ENCODE data around the gene UNC13B.

Gene UNC13B

DNA sequence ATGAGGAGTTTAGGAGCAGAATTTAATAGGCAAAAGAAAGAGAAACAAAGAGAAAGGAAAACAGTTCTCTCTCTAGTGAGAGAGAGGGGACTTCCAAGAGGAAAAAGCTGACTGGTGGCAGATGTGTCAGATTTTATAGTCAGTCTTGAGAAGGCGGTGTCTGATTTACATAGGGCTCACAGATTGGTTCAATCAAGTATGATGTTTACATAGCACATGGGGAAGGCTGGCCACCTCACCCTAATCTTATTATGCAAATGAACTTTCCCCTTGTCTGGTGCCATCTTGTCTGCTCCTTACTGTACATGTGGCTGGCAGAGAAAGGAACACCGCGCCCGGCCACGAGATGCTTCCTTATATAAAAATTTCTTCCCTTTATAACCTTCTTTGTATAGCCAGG lies 24.7 kb downstream of the UNC13B start:
- Histone ChIP-seq H3K36me3 (ENCODE audit: low read depth) (no peaks in the 10 kb centered on the region), H3K27me3 (ENCODE audit: insufficient read depth, poor library complexity, severe bottlenecking) (no peaks in the 10 kb centered on the region), H3K9me3 (ENCODE audit: severe bottlenecking) (no peaks in the 10 kb centered on the region), H3K27ac (ENCODE audit: poor library complexity, severe bottlenecking) (no peak overlapping the region), H3K4me3 (ENCODE audit: severe bottlenecking) (no peak overlapping the region), H3K4me1 (ENCODE audit: insufficient read depth, poor library complexity, severe bottlenecking) (no peaks in the 10 kb centered on the region)
- no peak for TF ChIP-seq CTCF (IDR thresholded peaks at IDR 0.05; ENCODE audit: poor library complexity, severe bottlenecking)
- DNase-seq (ENCODE audit: low spot score), result no peak
- ATAC-seq (ENCODE audit: low read depth), result no peak

DNA sequence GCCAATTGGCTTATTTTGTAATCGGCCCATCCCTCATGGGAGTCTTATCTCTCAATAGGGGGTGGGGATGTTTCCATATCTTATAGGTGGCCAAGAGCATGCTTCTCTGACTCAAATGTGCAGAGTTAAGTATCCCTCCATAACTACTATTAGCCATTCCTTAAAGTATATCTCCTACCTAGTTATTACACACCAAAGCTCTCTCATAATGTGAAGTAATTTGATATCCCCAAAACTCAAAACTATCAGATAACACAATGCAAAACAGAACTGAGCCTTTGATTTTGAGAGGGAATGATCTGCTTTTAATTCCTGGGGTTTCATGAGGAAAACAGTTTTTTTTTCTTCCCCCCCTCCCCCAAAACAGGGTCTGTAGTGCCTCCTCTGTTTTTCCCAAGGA lies 28.4 kb downstream of the UNC13B start:
- no peak for TF ChIP-seq CTCF (IDR thresholded peaks at IDR 0.05; ENCODE audit: poor library complexity, severe bottlenecking)
- no peak for ATAC-seq (ENCODE audit: low read depth)
- Histone ChIP-seq H3K4me1 (ENCODE audit: insufficient read depth, poor library complexity, severe bottlenecking) (no peaks in the 10 kb centered on the region), H3K4me3 (ENCODE audit: severe bottlenecking) (no peak overlapping the region), H3K27me3 (ENCODE audit: insufficient read depth, poor library complexity, severe bottlenecking) (no peaks in the 10 kb centered on the region), H3K27ac (ENCODE audit: poor library complexity, severe bottlenecking) (no peak overlapping the region), H3K36me3 (ENCODE audit: low read depth) (no peaks in the 10 kb centered on the region), H3K9me3 (ENCODE audit: severe bottlenecking) (peaks cover 11% of the 10 kb centered on the region)
- DNase-seq (ENCODE audit: low spot score), result no peak

- H3K4me1 ChIP-seq (ENCODE audit: insufficient read depth, poor library complexity, severe bottlenecking), result no peaks in the 10 kb centered on the region
- H3K27ac ChIP-seq (ENCODE audit: poor library complexity, severe bottlenecking), result no peak overlapping the region
- no peak for ATAC-seq (ENCODE audit: low read depth)
- H3K4me3 ChIP-seq (ENCODE audit: severe bottlenecking), result no peak overlapping the region
- no peak for TF ChIP-seq CTCF (IDR thresholded peaks at IDR 0.05; ENCODE audit: poor library complexity, severe bottlenecking)
- H3K36me3 ChIP-seq (ENCODE audit: low read depth), result no peaks in the 10 kb centered on the region
- H3K9me3 ChIP-seq (ENCODE audit: severe bottlenecking), result peaks cover 11% of the 10 kb centered on the region
- DNase-seq (ENCODE audit: low spot score), result no peak
- no peaks in the 10 kb centered on the region for H3K27me3 ChIP-seq (ENCODE audit: insufficient read depth, poor library complexity, severe bottlenecking)
These were observed 29.3 kb downstream of the UNC13B start for GRCh38 chr9:35191105-35191504.

GRCh38 chr9:35193762-35194161 lies 32.0 kb downstream of the UNC13B start:
- TF ChIP-seq CTCF (IDR thresholded peaks at IDR 0.05; ENCODE audit: poor library complexity, severe bottlenecking), result no peak
- no peak overlapping the region for H3K4me3 ChIP-seq (ENCODE audit: severe bottlenecking)
- H3K36me3 ChIP-seq (ENCODE audit: low read depth), result no peaks in the 10 kb centered on the region
- no peaks in the 10 kb centered on the region for H3K27me3 ChIP-seq (ENCODE audit: insufficient read depth, poor library complexity, severe bottlenecking)
- H3K4me1 ChIP-seq (ENCODE audit: insufficient read depth, poor library complexity, severe bottlenecking), result no peaks in the 10 kb centered on the region
- H3K9me3 ChIP-seq (ENCODE audit: severe bottlenecking), result peaks cover 11% of the 10 kb centered on the region
- no peak for DNase-seq (ENCODE audit: low spot score)
- H3K27ac ChIP-seq (ENCODE audit: poor library complexity, severe bottlenecking), result no peak overlapping the region
- no peak for ATAC-seq (ENCODE audit: low read depth)

DNA sequence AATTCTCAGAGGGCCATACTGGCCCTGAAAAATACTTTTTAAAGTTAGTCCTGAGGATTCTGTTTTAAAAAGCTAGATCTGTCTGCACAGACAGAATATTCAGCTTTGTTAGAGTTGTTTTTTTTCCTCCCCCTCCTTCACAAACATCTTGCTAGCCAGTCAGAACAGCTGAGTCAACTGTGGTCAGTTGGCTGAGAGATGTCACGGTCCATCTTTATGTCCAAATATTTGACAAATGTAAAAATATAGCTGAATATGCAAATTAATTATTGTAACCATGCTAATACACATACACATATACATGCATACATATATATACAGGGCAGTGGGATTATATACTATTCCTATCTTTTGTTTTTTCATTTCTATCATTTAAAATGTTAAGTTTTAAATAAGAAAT lies 33.9 kb downstream of the UNC13B start:
- Histone ChIP-seq H3K9me3 (ENCODE audit: severe bottlenecking) (peaks cover 11% of the 10 kb centered on the region), H3K36me3 (ENCODE audit: low read depth) (no peaks in the 10 kb centered on the region), H3K4me1 (ENCODE audit: insufficient read depth, poor library complexity, severe bottlenecking) (no peaks in the 10 kb centered on the region), H3K27me3 (ENCODE audit: insufficient read depth, poor library complexity, severe bottlenecking) (no peaks in the 10 kb centered on the region), H3K4me3 (ENCODE audit: severe bottlenecking) (no peak overlapping the region), H3K27ac (ENCODE audit: poor library complexity, severe bottlenecking) (no peak overlapping the region)
- TF ChIP-seq CTCF (IDR thresholded peaks at IDR 0.05; ENCODE audit: poor library complexity, severe bottlenecking), result no peak
- no peak for ATAC-seq (ENCODE audit: low read depth)
- DNase-seq (ENCODE audit: low spot score), result no peak
